T-helper 17 cell (primary cell): ENCODE results near the gene PIK3C3. TPM values are rescaled to one million over a fixed set of nuclear protein-coding genes. Genes with fewer than 3 reads are reported as not detected.

Experiments
- ATAC-seq: fragments of 150-1000 bp; cut with Tn5 transposase; 2 replicates; pipeline ENCODE4 v1.10.0; 2021; ENCODE audit warnings: mild to moderate bottlenecking, moderate library complexity
- DNase-seq, 3 donors: peaks; one replicate each; pipeline versions ENCODE4 v3.0.0 to v3.0.0-alpha.2; 2020 to 2021
- H3K9me3 ChIP-seq: one replicate; pipeline ENCODE4 v1.7.0; 2013; ENCODE audit warnings: low read length, mild to moderate bottlenecking; ENCODE audit not compliant: control insufficient read depth, poor library complexity, severe bottlenecking
- H3K27ac Mint-ChIP-seq: one replicate; pipeline ENCODE4 v1.8.0; 2022; ENCODE audit warnings: mild to moderate bottlenecking, moderate library complexity, mixed read lengths
- H3K27me3 Mint-ChIP-seq: one replicate; pipeline ENCODE4 v1.8.0; 2022; ENCODE audit warnings: mixed read lengths
- H3K36me3 Mint-ChIP-seq: one replicate; pipeline ENCODE4 v1.8.0; 2022; ENCODE audit warnings: low read depth, mixed read lengths
- H3K4me1 Mint-ChIP-seq: one replicate; pipeline ENCODE4 v1.8.0; 2022; ENCODE audit warnings: mild to moderate bottlenecking, mixed read lengths
- H3K4me3 Mint-ChIP-seq: one replicate; pipeline ENCODE4 v1.8.0; 2022; ENCODE audit warnings: mild to moderate bottlenecking, moderate library complexity, mixed read lengths
- total RNA-seq, 4 donors: library from RNA in 2 of 4; stranded (reverse) in 2 of 4; gene quantifications; one replicate each; pipeline ENCODE4 v1.2.3 and lab custom pipeline; 2022 to 2026

Gene PIK3C3
- total RNA-seq, 2 donors from 2014 or later: 53.2 to 57.4 TPM

DNA sequence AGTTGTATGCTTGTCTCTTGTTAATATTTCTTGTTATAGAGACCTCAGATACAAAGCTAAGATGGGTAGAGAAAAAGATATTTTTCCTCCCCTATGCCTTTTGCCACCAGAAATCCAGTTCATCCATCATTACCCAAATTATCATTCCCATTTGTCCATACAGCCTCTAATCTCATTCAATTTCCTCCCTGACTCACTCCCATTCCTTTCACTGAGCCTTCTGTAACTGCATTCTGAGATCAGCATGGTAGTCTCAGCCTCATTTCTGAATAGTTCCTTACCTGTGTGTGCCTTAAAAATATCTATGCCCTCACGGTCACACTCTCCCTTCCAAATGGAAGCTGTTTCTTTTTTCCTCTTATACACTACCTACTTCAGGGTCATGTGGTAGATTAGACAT, 15.7 kb upstream of the PIK3C3 start:
- Mint-ChIP-seq H3K27me3 (peaks cover 37% of the 10 kb centered on the region), H3K4me3 (no peak overlapping the region), H3K36me3 (no peaks in the 10 kb centered on the region), H3K4me1 (peaks cover 7% of the 10 kb centered on the region), H3K27ac (no peak overlapping the region)
- ATAC-seq (no peak), DNase-seq (no peak)
- no peaks in the 10 kb centered on the region for H3K9me3 ChIP-seq

DNA sequence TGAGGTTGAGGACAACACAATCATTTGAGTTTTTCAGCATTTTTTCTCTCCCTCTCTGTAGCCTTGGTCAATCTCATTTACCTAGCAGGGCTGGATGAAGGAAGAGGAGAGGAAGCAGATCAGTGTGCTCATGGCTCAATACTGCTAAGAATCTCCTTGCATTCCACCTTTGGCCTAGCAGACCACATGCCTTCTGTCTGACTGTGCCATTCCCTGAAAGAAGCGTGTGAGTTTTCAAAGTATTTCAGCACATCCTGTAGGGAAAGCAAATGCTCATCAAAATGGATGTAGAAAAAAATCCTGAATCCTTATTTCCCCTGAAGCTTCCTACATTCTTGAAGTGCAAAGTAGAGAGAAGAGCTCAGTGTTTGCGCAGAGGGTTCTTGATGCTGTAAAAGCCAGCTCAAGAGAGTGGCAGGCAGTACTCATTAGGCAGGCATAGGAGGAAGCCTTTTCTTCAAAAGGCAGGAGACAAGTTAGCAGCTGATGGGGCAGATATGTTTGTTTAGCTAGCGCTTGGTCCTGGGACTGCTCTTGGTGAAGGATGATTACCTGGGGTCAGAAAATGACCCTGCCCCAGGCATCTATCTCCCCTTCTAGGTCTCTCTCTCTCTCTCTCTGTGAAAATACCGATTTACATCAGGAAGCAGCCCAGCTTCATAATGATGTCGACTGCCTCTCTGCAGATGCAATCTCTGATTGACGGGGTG, 14.4 kb upstream of the PIK3C3 start:
- ATAC-seq (no peak), DNase-seq (no peak)
- H3K9me3 ChIP-seq: no peaks in the 10 kb centered on the region
- peaks cover 7% of the 10 kb centered on the region for H3K4me1 Mint-ChIP-seq
- H3K27ac Mint-ChIP-seq: no peak overlapping the region
- H3K4me3 Mint-ChIP-seq: no peak overlapping the region
- H3K27me3 Mint-ChIP-seq: peaks cover 43% of the 10 kb centered on the region
- H3K36me3 Mint-ChIP-seq: no peaks in the 10 kb centered on the region

GRCh38 chr18:41942254-41942653, 12.8 kb upstream of the PIK3C3 start:
- no peaks in the 10 kb centered on the region for H3K9me3 ChIP-seq
- Mint-ChIP-seq H3K27ac (no peak overlapping the region), H3K4me1 (no peaks in the 10 kb centered on the region), H3K27me3 (peaks cover 58% of the 10 kb centered on the region), H3K4me3 (no peak overlapping the region), H3K36me3 (no peaks in the 10 kb centered on the region)
- no peak for ATAC-seq
- DNase-seq: no peak

DNA sequence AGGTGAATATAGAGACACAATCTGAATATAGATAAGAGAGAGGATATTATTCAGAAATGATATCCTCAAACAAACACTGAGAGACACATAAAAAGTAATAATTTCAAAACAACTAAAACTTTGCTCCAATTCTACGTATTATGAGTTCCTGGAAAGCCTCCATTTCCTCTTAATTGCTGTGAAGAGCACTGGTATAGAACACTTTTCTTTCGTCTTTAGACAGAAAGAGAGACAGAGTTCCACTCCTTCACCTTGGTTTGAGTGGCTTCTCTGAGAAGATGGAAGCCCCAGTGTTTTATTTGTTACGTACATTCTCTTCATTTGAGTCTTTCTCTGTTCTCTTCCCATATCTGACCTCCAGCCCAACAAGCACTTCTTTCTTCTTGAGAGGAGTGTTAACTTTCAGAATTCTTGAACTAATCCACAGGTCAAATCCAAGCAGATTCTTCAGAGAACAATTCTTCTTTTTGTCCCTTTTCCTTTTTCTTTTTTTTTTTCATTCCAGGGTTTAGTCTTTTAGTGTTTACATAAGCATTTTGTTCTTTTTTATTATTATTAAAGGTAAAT, 6.4 kb upstream of the PIK3C3 start:
- Mint-ChIP-seq H3K27me3 (peaks cover 32% of the 10 kb centered on the region), H3K4me1 (peaks cover 11% of the 10 kb centered on the region), H3K27ac (peak overlapping the region; percentile 77), H3K4me3 (peak overlapping the region; percentile 57), H3K36me3 (no peaks in the 10 kb centered on the region)
- DNase-seq (no peak), ATAC-seq (no peak)
- H3K9me3 ChIP-seq: no peaks in the 10 kb centered on the region

DNA sequence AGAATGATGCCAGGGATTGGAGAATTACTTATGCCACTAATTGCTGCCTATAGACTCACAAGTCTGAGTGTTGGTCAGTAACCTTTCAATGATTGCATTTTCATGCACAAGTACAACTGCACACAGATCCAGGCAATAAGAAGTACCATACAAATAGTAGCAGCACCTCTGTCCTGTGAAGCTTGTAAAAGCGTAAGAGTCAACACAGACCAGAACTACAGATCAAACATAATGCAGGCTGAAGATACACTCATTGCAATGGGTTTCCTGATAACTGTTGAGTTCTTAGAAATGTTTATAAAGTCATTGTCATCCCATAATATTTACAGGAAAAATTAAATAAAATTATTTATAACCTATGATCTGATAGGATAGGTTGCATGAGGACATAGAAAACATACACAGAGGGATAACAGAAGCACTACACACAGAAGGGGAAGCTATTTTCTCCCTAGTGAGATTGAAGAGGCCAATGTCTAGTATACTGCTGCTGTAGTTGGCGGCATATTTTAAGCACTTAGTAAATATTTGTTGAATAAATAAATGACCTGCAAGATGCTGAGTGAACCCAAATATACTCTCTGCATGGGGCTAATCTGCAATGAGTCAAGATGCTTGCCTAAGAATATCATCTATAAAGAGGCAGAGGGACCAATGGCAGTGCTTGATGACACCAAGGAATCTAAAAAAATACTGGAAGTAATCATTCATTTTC, 5.7 kb upstream of the PIK3C3 start:
- H3K4me3 Mint-ChIP-seq: peak overlapping the region; percentile 57
- ATAC-seq: no peak
- peak overlapping the region; percentile 77 for H3K27ac Mint-ChIP-seq
- no peak for DNase-seq
- H3K9me3 ChIP-seq: no peaks in the 10 kb centered on the region
- H3K4me1 Mint-ChIP-seq: peaks cover 11% of the 10 kb centered on the region
- H3K27me3 Mint-ChIP-seq: peaks cover 25% of the 10 kb centered on the region
- H3K36me3 Mint-ChIP-seq: no peaks in the 10 kb centered on the region

GRCh38 chr18:41955688-41956087, 654 bp downstream of the PIK3C3 start:
- DNase-seq (no peak), ATAC-seq (no peak)
- Mint-ChIP-seq H3K4me1 (peaks cover 25% of the 10 kb centered on the region), H3K27ac (peak overlapping the region; percentile 100), H3K4me3 (peak overlapping the region; percentile 100), H3K27me3 (no peaks in the 10 kb centered on the region), H3K36me3 (peaks cover 13% of the 10 kb centered on the region)
- H3K9me3 ChIP-seq: no peaks in the 10 kb centered on the region

GRCh38 chr18:41959045-41959444, 4.0 kb downstream of the PIK3C3 start:
- no peak for ATAC-seq
- no peak for DNase-seq
- H3K9me3 ChIP-seq: no peaks in the 10 kb centered on the region
- no peaks in the 10 kb centered on the region for H3K27me3 Mint-ChIP-seq
- H3K27ac Mint-ChIP-seq: no peak overlapping the region
- H3K36me3 Mint-ChIP-seq: peaks cover 15% of the 10 kb centered on the region
- no peak overlapping the region for H3K4me3 Mint-ChIP-seq
- H3K4me1 Mint-ChIP-seq: peaks cover 28% of the 10 kb centered on the region

DNA sequence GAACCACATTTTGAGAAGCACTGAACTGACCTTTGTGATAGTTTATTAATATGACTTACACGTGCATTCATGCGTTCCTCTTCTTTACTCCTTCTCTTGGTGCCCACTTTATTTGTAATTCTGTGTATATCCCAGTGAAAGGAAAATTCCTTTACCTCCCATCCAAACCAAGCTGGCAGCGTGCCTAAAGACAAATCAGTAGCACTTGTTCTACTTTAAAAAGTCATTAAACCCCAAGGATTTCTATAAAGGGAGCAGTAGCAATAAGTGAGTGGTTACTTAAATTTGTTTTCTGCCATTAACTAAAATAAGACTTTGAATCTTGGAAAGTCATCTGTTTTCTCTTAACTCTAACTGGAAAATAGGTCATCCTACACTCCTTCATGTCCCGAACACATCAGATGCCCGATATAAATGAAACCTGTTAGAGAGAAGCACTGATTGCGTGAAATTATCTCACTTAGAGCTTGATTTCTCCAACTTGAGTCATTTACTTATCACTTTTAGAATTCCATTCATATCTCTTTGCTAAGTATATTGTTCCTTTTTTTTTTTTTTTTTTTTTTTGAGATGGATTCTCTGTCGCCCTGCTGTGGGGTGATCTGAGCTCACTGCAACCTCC, 10.7 kb downstream of the PIK3C3 start:
- H3K36me3 Mint-ChIP-seq: peaks cover 8% of the 10 kb centered on the region
- peaks cover 13% of the 10 kb centered on the region for H3K4me1 Mint-ChIP-seq
- no peak overlapping the region for H3K27ac Mint-ChIP-seq
- H3K27me3 Mint-ChIP-seq: no peaks in the 10 kb centered on the region
- H3K4me3 Mint-ChIP-seq: no peak overlapping the region
- DNase-seq: no peak
- no peak for ATAC-seq
- no peaks in the 10 kb centered on the region for H3K9me3 ChIP-seq

GRCh38 chr18:41966943-41967342, 11.9 kb downstream of the PIK3C3 start:
- ATAC-seq (no peak), DNase-seq (no peak)
- no peak overlapping the region for H3K4me3 Mint-ChIP-seq
- H3K27me3 Mint-ChIP-seq: no peaks in the 10 kb centered on the region
- H3K36me3 Mint-ChIP-seq: peaks cover 8% of the 10 kb centered on the region
- no peak overlapping the region for H3K27ac Mint-ChIP-seq
- no peaks in the 10 kb centered on the region for H3K9me3 ChIP-seq
- peaks cover 13% of the 10 kb centered on the region for H3K4me1 Mint-ChIP-seq

- peaks cover 8% of the 10 kb centered on the region for H3K36me3 Mint-ChIP-seq
- H3K27me3 Mint-ChIP-seq: no peaks in the 10 kb centered on the region
- no peak overlapping the region for H3K4me3 Mint-ChIP-seq
- ATAC-seq (no peak), DNase-seq (no peak)
- H3K9me3 ChIP-seq: no peaks in the 10 kb centered on the region
- H3K4me1 Mint-ChIP-seq: peaks cover 16% of the 10 kb centered on the region
- no peak overlapping the region for H3K27ac Mint-ChIP-seq
Observed at GRCh38 chr18:41967680-41968079, 12.6 kb downstream of the PIK3C3 start.

GRCh38 chr18:41969881-41970280, 14.8 kb downstream of the PIK3C3 start:
- peaks cover 8% of the 10 kb centered on the region for H3K36me3 Mint-ChIP-seq
- no peaks in the 10 kb centered on the region for H3K9me3 ChIP-seq
- no peak for DNase-seq
- no peak overlapping the region for H3K27ac Mint-ChIP-seq
- no peak for ATAC-seq
- no peaks in the 10 kb centered on the region for H3K27me3 Mint-ChIP-seq
- H3K4me3 Mint-ChIP-seq: no peak overlapping the region
- H3K4me1 Mint-ChIP-seq: peaks cover 22% of the 10 kb centered on the region

GRCh38 chr18:41972067-41972925, 17.3 kb downstream of the PIK3C3 start:
- Mint-ChIP-seq H3K27ac (peak overlapping the region; percentile 62), H3K4me1 (peaks cover 25% of the 10 kb centered on the region), H3K27me3 (no peaks in the 10 kb centered on the region), H3K36me3 (peaks cover 7% of the 10 kb centered on the region), H3K4me3 (no peak overlapping the region)
- DNase-seq (no peak), ATAC-seq (no peak)
- H3K9me3 ChIP-seq: no peaks in the 10 kb centered on the region

DNA sequence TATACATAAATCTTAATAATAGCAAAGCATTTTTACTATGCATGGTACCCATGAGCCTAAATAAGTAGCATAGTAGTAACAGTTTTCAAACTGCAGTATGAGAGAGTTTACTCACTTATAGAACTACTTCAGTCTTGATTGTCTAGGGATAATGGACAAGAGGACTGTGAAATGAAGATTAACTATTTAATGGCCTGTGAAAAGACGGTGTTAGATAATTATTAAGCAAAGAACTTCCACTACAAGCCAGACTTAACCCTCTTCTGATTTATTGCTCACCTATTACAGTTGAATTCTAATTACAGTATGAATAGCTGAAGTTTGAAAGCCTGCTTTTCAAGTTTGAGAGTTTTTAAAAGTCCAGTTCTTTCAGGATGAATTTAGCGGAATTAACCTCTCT, 18.9 kb downstream of the PIK3C3 start:
- H3K27ac Mint-ChIP-seq: no peak overlapping the region
- H3K9me3 ChIP-seq: no peaks in the 10 kb centered on the region
- H3K4me1 Mint-ChIP-seq: peaks cover 26% of the 10 kb centered on the region
- H3K27me3 Mint-ChIP-seq: no peaks in the 10 kb centered on the region
- DNase-seq: no peak
- H3K36me3 Mint-ChIP-seq: peaks cover 6% of the 10 kb centered on the region
- no peak for ATAC-seq
- no peak overlapping the region for H3K4me3 Mint-ChIP-seq
